Heart left ventricle (tissue), 13 donors: ENCODE measurements around the gene B3GNT3.

Experiments used
- CTCF ChIP-seq, 12 donors: fragments of 200-600 bp; sonication (generic) in 4 of 12; IDR thresholded peaks; one replicate each; pipeline versions ENCODE4 v1.5.0 to v1.8.0; 2018 to 2022; ENCODE audit warnings: antibody characterized with exemption in 12 of 12, mild to moderate bottlenecking in 5 of 12
- POLR2A ChIP-seq, 2 donors: fragments of 450-650 bp; IDR thresholded peaks; one replicate each; pipeline ENCODE4 v1.6.1; 2017; ENCODE audit warnings: antibody characterized with exemption in 2 of 2, mild to moderate bottlenecking in 2 of 2, moderate library complexity in 2 of 2
- donor health status: ischemic (EF 13 %, LVEDD 7.1; RV severe dilation, severe dysfunction).
- donor health status: DM: no; HTN: yes; CAD: no.
- donor health status: DM: no; HTN: no; CAD: no.
- donor health status: ischemic (EF 25% LVEDD 6.9; RV normal size, moderate dysfunction).
- donor health status: ischemic (EF 25% LVEDD 5.7; RV mildly dilated, moderate dysfunction).
- donor health status: ischemic (EF 35%, LVEDD 5.7; RV mildly dilated, moderate dysfunction).
- donor health status: nonischemic (EF 11% LVEDD 7.7; RV severe dilation, severe dysfunction).
- donor health status: DM: yes; HTN: yes; CAD: no.
- donor health status: PGD.
- donor health status: ischemic (EF 29% LVEDD 5.4; RV normal size, mild dysfunction).
- donor health status: nonischemic (EF 23%, LVEDD 6.1; RV moderate dilation, normal function).

GRCh38 chr19:17847538-17848366, 52.8 kb downstream of the B3GNT3 start, which contains the start of gene JAK3:
- TF ChIP-seq CTCF (IDR thresholded peaks at IDR 0.05) (no peak), POLR2A (IDR thresholded peaks at IDR 0.05) (no peak)
